GM11168 (cell line): ENCODE measurements around the gene SPRR1A.

Source experiments
- in situ Hi-C: fragments of 300-500 bp; cut with MboI; formaldehyde crosslinking; loops from one replicate; pipeline ENCODE4 v1.12.0; 2022; ENCODE audit warnings: low sequenced_read_pairs; ENCODE audit not compliant: unreplicated experiment

SPRR1A gene

DNA sequence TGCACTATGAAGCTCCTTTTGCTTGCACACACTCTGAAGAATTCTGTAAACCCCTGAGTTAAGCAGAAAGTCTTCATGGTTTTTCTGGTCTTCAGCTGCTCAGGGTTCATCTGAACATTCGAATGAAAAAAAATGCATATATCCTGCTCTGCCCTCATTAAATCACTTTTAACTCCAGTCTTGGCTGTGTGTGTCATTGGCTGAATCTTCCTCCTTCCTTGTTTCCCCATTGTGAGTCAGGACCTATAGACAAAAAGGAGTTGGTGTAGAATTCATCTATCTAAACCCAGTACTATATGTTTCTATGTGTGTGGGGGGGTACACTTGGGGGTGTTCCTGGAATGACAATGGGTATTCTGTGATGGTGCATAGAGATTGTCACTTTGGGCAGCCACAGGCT, 40.5 kb downstream of the SPRR1A start:
- in situ Hi-C loops, result no loop called here

DNA sequence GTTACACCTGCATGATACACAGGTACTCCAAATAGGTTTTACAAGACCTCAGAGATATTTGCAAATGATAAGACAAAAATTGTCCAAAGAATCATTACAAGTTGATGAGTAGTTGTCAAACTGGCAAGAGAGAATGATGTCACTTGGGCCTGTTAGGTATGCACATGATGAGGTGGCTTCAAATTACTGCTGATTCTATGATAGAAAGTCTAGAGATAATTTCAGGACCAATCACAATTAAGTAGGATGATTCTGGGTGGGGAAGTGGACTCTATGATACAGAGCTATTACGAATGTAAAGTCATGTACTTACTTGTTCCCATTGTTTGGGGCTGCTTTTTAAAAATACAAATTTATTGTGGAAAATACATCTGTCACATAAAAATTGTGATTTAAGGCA, 41.9 kb downstream of the SPRR1A start:
- in situ Hi-C loops, result no loop called here

GRCh38 chr1:153028766-153029165, 44.9 kb downstream of the SPRR1A start:
- in situ Hi-C loops, result no loop called here

GRCh38 chr1:153030895-153031294, 47.0 kb downstream of the SPRR1A start, which contains the start of gene SPRR1B:
SPRR1B (plus strand) TSS chr1:153031203; CDS start chr1:153032346, 1,143 bp downstream.
- in situ Hi-C loops, result no loop called here

- in situ Hi-C loops, result no loop called here
These were observed 48.2 kb downstream of the SPRR1A start for GRCh38 chr1:153032073-153032472.

DNA sequence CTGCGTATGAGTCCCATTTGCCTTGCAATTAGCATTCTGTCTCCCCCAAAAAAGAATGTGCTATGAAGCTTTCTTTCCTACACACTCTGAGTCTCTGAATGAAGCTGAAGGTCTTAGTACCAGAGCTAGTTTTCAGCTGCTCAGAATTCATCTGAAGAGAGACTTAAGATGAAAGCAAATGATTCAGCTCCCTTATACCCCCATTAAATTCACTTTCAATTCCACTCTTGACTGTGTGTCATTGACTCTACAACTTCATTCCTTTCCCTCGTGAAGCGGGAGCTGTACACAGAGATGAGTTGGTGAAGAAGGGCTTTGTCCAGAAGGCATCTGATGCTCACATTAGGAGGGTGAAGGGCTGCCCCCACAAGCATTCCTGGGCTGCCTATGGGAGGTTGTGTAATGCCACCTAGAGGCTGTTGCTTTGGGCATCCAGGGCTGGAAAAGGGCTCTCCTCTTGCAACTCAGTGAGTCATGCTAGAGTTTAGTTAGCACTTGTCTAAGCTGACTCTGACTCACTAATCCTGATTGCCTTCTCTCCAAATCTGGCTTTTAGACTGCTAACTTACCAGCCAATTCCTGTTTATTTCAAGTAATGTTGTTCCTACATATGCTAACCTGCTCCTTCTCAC, 48.9 kb downstream of the SPRR1A start:
- in situ Hi-C loops, result no loop called here

GRCh38 chr1:153035211-153035610, 51.3 kb downstream of the SPRR1A start:
- in situ Hi-C loops, result no loop called here
